SK-N-SH (cell line): ENCODE measurements around the gene LMBR1. TPM values are rescaled to one million over a fixed set of nuclear protein-coding genes. Genes with fewer than 3 reads are reported as not detected.

ENCODE experiments used
- CTCF ChIA-PET: fragments of 300-600, 350-600 bp; formaldehyde crosslinking; extraction: SDS; loops from one replicate; lab custom pipeline; 2021; lab: Yijun Ruan, JAX
- POLR2A ChIA-PET: fragments of 350-600 bp; sonication (Branson Sonifier 250); formaldehyde crosslinking; extraction: SDS; loops from one replicate; lab custom pipeline; 2020; ENCODE audit warnings: antibody characterized with exemption, inconsistent platforms; lab: Yijun Ruan, JAX
- DNase-seq: peaks from one replicate; pipeline ENCODE4 v3.0.0; 2012
- H2AFZ ChIP-seq: fragments of 200-600 bp; sonication (generic); 2 replicates; pipeline ENCODE4 v1.8.1; 2016; ENCODE audit warnings: antibody characterized with exemption, mild to moderate bottlenecking, low read depth
- H3F3A ChIP-seq: fragments of 200-600 bp; sonication (generic); replicated peaks from 2 replicates; pipeline ENCODE3; 2016; ENCODE audit warnings: antibody characterized with exemption, mild to moderate bottlenecking; ENCODE audit not compliant: insufficient read depth
- H3K27ac ChIP-seq, 2 experiments: fragments of 200-500 bp in 1 of 2; fragments of 200-600 bp in 1 of 2; sonication (Bioruptor generic) in 1 of 2; sonication (generic), shearing (Covaris generic) in 1 of 2; 2 replicates each; pipeline versions ENCODE4 v1.5.1 to v1.6.1; 2014 to 2016; ENCODE audit warnings: low read depth in 2 of 2, inconsistent platforms in 1 of 2, low read length in 1 of 2, mild to moderate bottlenecking in 1 of 2, mixed read lengths in 1 of 2
- H3K27me3 ChIP-seq: fragments of 200-600 bp; sonication (generic), shearing (Covaris generic); 2 replicates; pipeline ENCODE4 v1.6.1; 2016; ENCODE audit warnings: mixed run types; ENCODE audit not compliant: insufficient read depth
- H3K36me3 ChIP-seq, 2 experiments: fragments of 200-500 bp in 1 of 2; fragments of 200-600 bp in 1 of 2; sonication (Bioruptor generic) in 1 of 2; sonication (generic) in 1 of 2; replicated peaks in 1 of 2; 2 replicates each; pipeline versions ENCODE3 to v1.5.1; 2014 to 2016; ENCODE audit warnings: low read length in 1 of 2, mild to moderate bottlenecking in 1 of 2; ENCODE audit not compliant: insufficient read depth in 2 of 2, control insufficient read depth in 1 of 2
- H3K4me1 ChIP-seq, 2 experiments: fragments of 200-500 bp in 1 of 2; fragments of 200-600 bp in 1 of 2; sonication (Bioruptor generic) in 1 of 2; sonication (generic), shearing (Covaris generic) in 1 of 2; 2 replicates each; pipeline versions ENCODE4 v1.5.1 to v1.6.1; 2014 to 2016; ENCODE audit warnings: low read depth in 1 of 2, low read length in 1 of 2, mixed run types in 1 of 2; ENCODE audit not compliant: insufficient read depth in 2 of 2, control insufficient read depth in 1 of 2
- H3K4me2 ChIP-seq: fragments of 200-600 bp; sonication (generic), shearing (Covaris generic); 2 replicates; pipeline ENCODE4 v1.6.1; 2017; ENCODE audit warnings: mixed run types
- H3K4me3 ChIP-seq, 2 experiments: fragments of 200-500 bp in 1 of 2; fragments of 200-600 bp in 1 of 2; sonication (Bioruptor generic) in 1 of 2; sonication (generic), shearing (Covaris generic) in 1 of 2; 2 replicates each; pipeline versions ENCODE4 v1.5.1 to v1.8.1; 2014 to 2016; ENCODE audit warnings: low read depth in 2 of 2, inconsistent platforms in 1 of 2, low read length in 1 of 2, mild to moderate bottlenecking in 1 of 2, mixed read lengths in 1 of 2, moderate library complexity in 1 of 2
- H3K79me2 ChIP-seq: fragments of 200-600 bp; sonication (generic); 2 replicates; pipeline ENCODE4 v1.8.1; 2017; ENCODE audit warnings: mild to moderate bottlenecking; ENCODE audit not compliant: insufficient read depth
- H3K9ac ChIP-seq: fragments of 200-600 bp; sonication (generic); 2 replicates; pipeline ENCODE4 v1.6.1; 2017; ENCODE audit warnings: mixed run types
- H3K9me2 ChIP-seq: fragments of 200-600 bp; sonication (generic); 2 replicates; pipeline ENCODE4 v1.6.1; 2017; ENCODE audit warnings: mixed run types
- H3K9me3 ChIP-seq: fragments of 200-600 bp; sonication (generic); 2 replicates; pipeline ENCODE4 v1.6.1; 2017; ENCODE audit warnings: mixed run types, mild to moderate bottlenecking, moderate library complexity
- H4K20me1 ChIP-seq: fragments of 200-600 bp; sonication (generic); 2 replicates; pipeline ENCODE4 v1.6.1; 2017; ENCODE audit warnings: mild to moderate bottlenecking, mixed run types; ENCODE audit not compliant: insufficient read depth
- CHD2 ChIP-seq: fragments of 150-350 bp; IDR thresholded peaks from 2 replicates; pipeline ENCODE4 v1.6.1; 2018; ENCODE audit warnings: low read length; ENCODE audit not compliant: partially characterized antibody
- CTCF ChIP-seq: fragments of 200-600 bp; sonication (generic); IDR thresholded peaks from 2 replicates; pipeline ENCODE4 v1.6.1; 2017; ENCODE audit warnings: antibody characterized with exemption, mild to moderate bottlenecking, moderate library complexity
- EP300 ChIP-seq, 2 experiments: IDR thresholded peaks; 2 replicates each; pipeline versions ENCODE4 v1.4.0 to v1.6.1; 2012; ENCODE audit warnings: borderline replicate concordance in 1 of 2, low read depth in 1 of 2, low read length in 1 of 2
- FOXJ3 ChIP-seq: sonication (generic); formaldehyde crosslinking; IDR thresholded peaks from 2 replicates; pipeline ENCODE4 v1.5.1; 2020; ENCODE audit warnings: mild to moderate bottlenecking, missing genetic modification reagents
- FOXM1 ChIP-seq: IDR thresholded peaks from 2 replicates; pipeline ENCODE4 v1.4.0; 2012; ENCODE audit warnings: low read depth, mild to moderate bottlenecking
- MXI1 ChIP-seq: IDR thresholded peaks from 2 replicates; pipeline ENCODE4 v1.6.1; 2012; ENCODE audit warnings: mild to moderate bottlenecking, low read depth, low read length, improper control_type of control experiment
- NFIC ChIP-seq: IDR thresholded peaks from 2 replicates; pipeline ENCODE4 v1.4.0; 2012; ENCODE audit warnings: borderline replicate concordance
- NRF1 ChIP-seq: IDR thresholded peaks from 2 replicates; pipeline ENCODE4 v1.6.1; 2012; ENCODE audit warnings: low read depth, mild to moderate bottlenecking, low read length
- REST ChIP-seq: IDR thresholded peaks from 2 replicates; pipeline ENCODE4 v1.6.1; 2012; ENCODE audit warnings: mild to moderate bottlenecking, low read depth, low read length, moderate library complexity
- RXRA ChIP-seq: IDR thresholded peaks from 2 replicates; pipeline ENCODE4 v1.4.0; 2012; ENCODE audit warnings: low read depth, mild to moderate bottlenecking, borderline replicate concordance
- TAF1 ChIP-seq: IDR thresholded peaks from 2 replicates; pipeline ENCODE4 v1.6.1; 2012; ENCODE audit warnings: low read depth, mild to moderate bottlenecking, low read length, moderate library complexity, borderline replicate concordance
- TEAD4 ChIP-seq: IDR thresholded peaks from 2 replicates; pipeline ENCODE4 v1.4.0; 2012; ENCODE audit warnings: mild to moderate bottlenecking, borderline replicate concordance; ENCODE audit not compliant: insufficient read depth
- USF1 ChIP-seq: IDR thresholded peaks from 2 replicates; pipeline ENCODE4 v1.4.0; 2012; ENCODE audit warnings: low read depth, borderline replicate concordance
- USF2 ChIP-seq: fragments of 150-350 bp; IDR thresholded peaks from 2 replicates; pipeline ENCODE4 v1.6.1; 2017; ENCODE audit warnings: antibody characterized with exemption, low read length, low read depth, borderline replicate concordance
- WGBS: methylation state at CpG from one replicate; pipeline ENCODE4 v1.1.6; 2017; ENCODE audit warnings: low lambda C conversion rate; 5-methylcytosine and 5-hydroxymethylcytosine counted together
- polyA plus RNA-seq, 3 experiments: library from polyadenylated mRNA; depleted of rRNA; stranded (reverse); fragments of >200 nt; gene quantifications; 2 replicates each; pipeline ENCODE4 v1.2.3, GENCODE V29; 2012
- TF ChIP-seq, protein P1 (sequence below): IDR thresholded peaks from 2 replicates; pipeline ENCODE4 v1.4.0; 2012; ENCODE audit warnings: low read depth, borderline replicate concordance

The LMBR1 gene
- polyA plus RNA-seq, 1 of the 3 experiments (the other 2 are of a cell fraction), result 24.6 TPM

- Histone ChIP-seq H3K9ac (peak overlapping the region; percentile 75), H3K27ac (peak overlapping the region; percentile 19 to 87; a peak in 3 of 4 replicates), H3K9me2 (no peaks in the 10 kb centered on the region), H3F3A (peaks cover 8% of the 10 kb centered on the region), H3K36me3 (no peaks in the 10 kb centered on the region), H3K27me3 (no peaks in the 10 kb centered on the region), H3K4me2 (peak overlapping the region; percentile 94), H3K79me2 (peaks cover 48% of the 10 kb centered on the region), H3K4me1 (peaks cover 6 to 9% of the 10 kb centered on the region in 2 experiments; a peak in 3 of 4 replicates), H4K20me1 (peaks cover 6% of the 10 kb centered on the region; the same call in 1 of the 2 replicates), H3K4me3 (peak overlapping the region; percentile 82 to 98), H2AFZ (peak overlapping the region; percentile 81), H3K9me3 (no peaks in the 10 kb centered on the region; the same call in 1 of the 2 replicates)
- POLR2A ChIA-PET, result no interaction called here
- WGBS, result 4% methylated on average over 47 of the region's 57 CpGs
- CTCF ChIA-PET, result interaction anchor here (2.1 kb wide), 1 partner anchor 58 kb away, joined by 16 read pairs; the partner anchor contains the start of gene NOM1
- peak; percentile 88 for DNase-seq
- TF ChIP-seq NRF1, result 0 out of 2 replicates have a peak, but pooled peaks have one; percentile 32
- peak; percentile 71 for TF ChIP-seq MXI1
- no peak for TF ChIP-seq CHD2
These were observed 742 bp downstream of the LMBR1 start for GRCh38 chr7:156892081-156892800.

DNA sequence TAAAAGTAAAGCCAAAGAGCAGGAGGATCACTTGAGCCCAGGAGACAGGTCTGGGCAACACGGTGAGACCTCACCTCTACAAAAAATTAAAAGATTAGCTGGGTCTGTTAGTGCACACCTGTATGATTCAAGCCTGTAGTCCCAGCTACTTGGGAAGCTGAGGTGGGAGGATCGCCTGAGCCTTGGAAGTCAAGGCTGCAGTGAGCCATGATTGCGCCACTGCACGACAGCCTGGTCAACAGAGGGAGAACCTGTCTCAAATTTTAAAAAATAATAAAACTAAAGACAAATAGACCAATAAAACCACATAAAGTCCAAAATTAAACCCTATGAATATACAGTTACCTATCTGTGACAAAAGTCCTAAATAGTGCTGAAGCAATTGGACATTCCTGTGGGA is 3.2 kb downstream of the LMBR1 start:
- H3K4me1 ChIP-seq, result peaks cover 8 to 9% of the 10 kb centered on the region in 2 experiments; a peak in 3 of 4 replicates
- no peak overlapping the region for H3K4me3 ChIP-seq
- H3K9me3 ChIP-seq, result no peaks in the 10 kb centered on the region; the same call in 1 of the 2 replicates
- no peaks in the 10 kb centered on the region for H3K27me3 ChIP-seq
- H3K79me2 ChIP-seq, result peaks cover 72% of the 10 kb centered on the region
- H2AFZ ChIP-seq, result no peak overlapping the region
- peaks cover 6% of the 10 kb centered on the region; the same call in 1 of the 2 replicates for H4K20me1 ChIP-seq
- 90% methylated on average over 4 of the region's 4 CpGs for WGBS
- no peak overlapping the region for H3K4me2 ChIP-seq
- H3K27ac ChIP-seq, result no peak overlapping the region
- DNase-seq, result no peak
- CTCF ChIA-PET, result interaction anchor here (0.9 kb wide), 1 partner anchor 47 kb away, joined by 3 read pairs; no protein-coding TSS in a partner anchor
- no peak overlapping the region for H3K9ac ChIP-seq
- H3K9me2 ChIP-seq, result no peaks in the 10 kb centered on the region
- POLR2A ChIA-PET, result no interaction called here
- peaks cover 8% of the 10 kb centered on the region for H3F3A ChIP-seq
- no peaks in the 10 kb centered on the region for H3K36me3 ChIP-seq
- TF ChIP-seq USF2 (no peak), TEAD4 (no peak), NFIC (no peak), REST (no peak), CTCF (no peak), FOXJ3 (CRISPR knock-in tag) (no peak), EP300 (IDR thresholded peaks at IDR 0.05; ENCODE audit: borderline replicate concordance in 1 of 2, low read depth in 1 of 2, low read length in 1 of 2) (no peak), RXRA (no peak), TAF1 (no peak), CHD2 (no peak), FOXM1 (no peak), USF1 (no peak)
- TF ChIP-seq, protein P1, sequence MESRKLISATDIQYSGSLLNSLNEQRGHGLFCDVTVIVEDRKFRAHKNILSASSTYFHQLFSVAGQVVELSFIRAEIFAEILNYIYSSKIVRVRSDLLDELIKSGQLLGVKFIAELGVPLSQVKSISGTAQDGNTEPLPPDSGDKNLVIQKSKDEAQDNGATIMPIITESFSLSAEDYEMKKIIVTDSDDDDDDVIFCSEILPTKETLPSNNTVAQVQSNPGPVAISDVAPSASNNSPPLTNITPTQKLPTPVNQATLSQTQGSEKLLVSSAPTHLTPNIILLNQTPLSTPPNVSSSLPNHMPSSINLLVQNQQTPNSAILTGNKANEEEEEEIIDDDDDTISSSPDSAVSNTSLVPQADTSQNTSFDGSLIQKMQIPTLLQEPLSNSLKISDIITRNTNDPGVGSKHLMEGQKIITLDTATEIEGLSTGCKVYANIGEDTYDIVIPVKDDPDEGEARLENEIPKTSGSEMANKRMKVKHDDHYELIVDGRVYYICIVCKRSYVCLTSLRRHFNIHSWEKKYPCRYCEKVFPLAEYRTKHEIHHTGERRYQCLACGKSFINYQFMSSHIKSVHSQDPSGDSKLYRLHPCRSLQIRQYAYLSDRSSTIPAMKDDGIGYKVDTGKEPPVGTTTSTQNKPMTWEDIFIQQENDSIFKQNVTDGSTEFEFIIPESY, result no peak
